HL-60/S4 treated with retinoic acid at 250 ng/mL for 4 days and 3 days (cell line): ENCODE measurements around the gene DDX27.

ENCODE experiments used
- in situ Hi-C: fragments of 300-500 bp; cut with MboI; formaldehyde crosslinking; loops from 2 replicates; pipeline ENCODE4 v1.7.0; 2022; ENCODE audit warnings: low sequenced_read_pairs

The DDX27 gene

DNA sequence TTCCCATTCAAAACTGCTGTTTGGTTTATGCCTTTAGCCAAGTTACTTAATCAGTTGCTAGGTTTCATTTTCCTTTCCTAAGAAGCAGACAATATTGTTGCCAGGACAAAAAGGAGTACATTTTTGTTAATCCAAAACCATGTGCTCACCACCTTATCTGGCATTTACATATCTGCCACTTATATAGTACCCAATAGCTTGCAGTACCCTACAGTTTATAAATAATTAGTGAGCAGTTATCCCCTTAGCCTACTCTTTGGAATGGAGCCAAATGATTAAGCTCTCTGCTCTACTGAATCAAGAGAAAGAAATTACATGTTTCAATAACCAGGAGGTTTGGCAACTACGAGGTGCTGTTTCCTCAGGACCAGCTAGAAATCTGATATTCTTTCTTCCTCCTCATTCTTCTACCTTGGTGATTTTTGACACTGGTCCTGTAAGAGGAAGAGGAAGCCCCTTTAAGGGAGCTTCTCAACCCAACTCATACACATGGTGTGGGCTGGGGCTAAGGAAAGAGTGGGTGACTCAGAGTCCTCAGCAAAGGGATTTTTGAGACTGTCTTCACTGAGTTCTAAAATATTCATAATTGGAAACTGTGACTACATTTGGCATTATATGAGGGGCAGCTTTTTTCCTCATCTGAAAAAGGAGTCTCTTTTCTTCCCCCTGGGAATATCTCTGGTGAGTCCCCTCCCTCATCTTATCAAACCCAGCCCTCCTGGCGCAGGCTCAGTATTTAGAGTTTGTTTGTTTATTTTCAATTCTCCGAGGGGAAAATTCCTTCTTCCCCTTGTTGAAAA is 57.1 kb downstream of the DDX27 start:
- in situ Hi-C loops: no loop called here

- in situ Hi-C loops: no loop called here
Observed at GRCh38 chr20:49276961-49277785, 58.0 kb downstream of the DDX27 start.

GRCh38 chr20:49277786-49278035 is 58.5 kb downstream of the DDX27 start:
- in situ Hi-C loops: no loop called here

- in situ Hi-C loops: no loop called here
Observed at GRCh38 chr20:49278036-49278817, 59.0 kb downstream of the DDX27 start, which contains the start of gene ZNFX1. Gene ZNFX1, minus strand, starts transcription at chr20:49278057. Its CDS starts 2,218 bp downstream, at chr20:49275839.

DNA sequence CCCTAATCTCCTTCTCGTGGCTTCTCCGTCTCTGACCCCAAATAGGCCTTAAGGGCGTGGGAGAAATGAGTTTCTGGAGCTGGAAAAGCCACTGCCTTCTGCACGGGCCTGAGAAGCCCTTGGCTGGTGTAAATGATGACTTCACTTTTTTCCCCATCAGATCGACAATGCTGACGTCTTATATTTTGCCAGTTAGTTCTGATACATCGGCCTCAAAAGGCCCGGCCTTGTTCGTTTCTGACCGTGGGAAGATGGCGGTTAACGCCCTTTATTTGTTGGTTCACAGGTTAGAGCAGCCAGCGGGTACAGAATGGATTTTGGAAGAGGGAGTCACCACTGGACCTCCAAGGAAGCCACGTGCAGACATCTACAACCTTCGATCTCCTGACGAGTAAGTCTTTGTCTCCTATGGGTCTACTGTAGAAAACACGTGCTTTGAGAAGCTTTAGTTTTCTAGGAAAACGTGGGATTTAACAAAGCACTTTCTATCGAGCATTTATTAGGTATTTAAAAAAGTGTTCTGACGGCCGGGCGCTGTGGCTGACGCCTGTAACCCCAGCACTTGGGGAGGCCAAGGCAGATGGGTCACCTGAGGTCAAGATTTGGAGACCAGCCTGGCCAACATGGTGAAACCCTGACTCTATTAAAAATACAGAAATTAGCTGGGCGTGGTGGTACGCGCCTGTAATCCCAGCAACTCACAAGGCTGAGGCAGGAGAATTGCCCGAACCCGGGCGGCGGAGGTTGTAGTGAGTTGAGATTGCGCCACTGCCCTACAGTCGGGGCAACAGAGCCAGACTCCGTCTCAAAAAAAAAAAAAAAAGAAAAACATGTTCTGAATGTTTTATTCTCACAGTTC is 59.8 kb downstream of the DDX27 start:
- in situ Hi-C loops: no loop called here

GRCh38 chr20:49279677-49280462 is 60.7 kb downstream of the DDX27 start:
- in situ Hi-C loops: no loop called here

DNA sequence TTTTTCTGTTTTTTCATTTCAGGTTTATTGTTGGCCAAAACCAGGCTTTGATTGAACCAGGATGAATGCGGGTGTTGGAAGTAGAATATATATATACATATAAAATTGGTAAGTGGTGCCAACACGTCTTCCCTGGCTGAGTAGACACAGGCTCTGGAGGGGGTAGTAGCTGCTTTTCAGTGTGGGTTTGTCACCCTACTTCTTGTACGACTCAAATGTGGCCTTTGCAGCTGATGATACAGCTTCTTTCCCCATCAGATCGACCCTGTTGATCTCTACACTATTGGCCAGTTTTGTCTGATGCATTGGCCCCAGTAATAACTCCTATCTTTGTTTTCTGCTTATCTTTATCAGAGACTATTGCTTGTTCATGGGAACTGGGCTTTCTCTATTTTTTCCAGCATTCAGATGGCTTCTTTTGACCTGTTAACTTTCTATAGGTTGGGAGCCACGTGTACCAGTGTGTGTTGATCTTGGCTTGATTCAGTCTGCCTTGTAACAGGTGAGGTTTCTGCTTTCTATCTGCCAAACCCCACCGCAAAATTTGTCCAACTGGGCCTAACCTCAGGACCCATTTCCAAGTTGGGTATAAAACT is 61.3 kb downstream of the DDX27 start:
- in situ Hi-C loops: no loop called here

DNA sequence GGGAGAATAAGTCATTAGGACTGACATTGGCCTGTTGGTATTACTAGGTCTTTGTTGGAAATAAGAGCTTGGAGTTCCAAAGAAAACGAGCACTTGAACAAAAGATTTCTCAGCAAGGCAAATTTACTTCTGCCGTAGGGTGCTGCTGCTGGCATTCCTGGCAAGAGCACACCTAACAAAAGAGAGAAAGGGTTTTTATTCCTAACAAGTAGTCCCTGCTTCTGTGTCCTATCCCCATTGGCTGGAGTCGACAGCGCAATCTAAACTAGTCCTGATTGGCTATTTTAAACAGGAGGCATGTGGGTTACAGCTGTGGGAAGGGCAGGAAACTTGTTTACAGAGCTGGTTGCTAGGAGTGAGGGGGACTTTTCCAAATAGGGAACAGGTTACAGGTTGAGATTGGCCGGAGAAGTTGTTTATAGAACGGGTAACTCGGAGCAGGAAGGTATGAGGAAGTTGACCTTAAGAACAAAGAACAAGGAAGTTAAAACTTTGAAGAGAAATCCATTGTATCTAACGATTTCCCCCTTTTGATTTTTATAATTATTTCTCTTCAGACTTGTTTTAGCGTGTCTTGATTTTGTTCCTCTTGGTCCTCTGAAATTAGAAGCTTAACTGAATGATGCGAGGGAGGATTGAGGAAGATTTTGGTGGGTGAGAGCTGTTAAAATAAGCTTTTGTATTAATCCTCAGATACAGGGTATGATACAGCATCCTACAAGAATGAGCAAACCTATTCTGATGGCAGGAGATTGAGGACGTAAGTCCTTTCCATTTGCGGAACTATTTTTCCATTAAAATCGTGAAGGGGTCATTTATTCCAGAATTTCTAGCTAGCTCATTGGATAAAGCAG is 62.1 kb downstream of the DDX27 start:
- in situ Hi-C loops: no loop called here

DNA sequence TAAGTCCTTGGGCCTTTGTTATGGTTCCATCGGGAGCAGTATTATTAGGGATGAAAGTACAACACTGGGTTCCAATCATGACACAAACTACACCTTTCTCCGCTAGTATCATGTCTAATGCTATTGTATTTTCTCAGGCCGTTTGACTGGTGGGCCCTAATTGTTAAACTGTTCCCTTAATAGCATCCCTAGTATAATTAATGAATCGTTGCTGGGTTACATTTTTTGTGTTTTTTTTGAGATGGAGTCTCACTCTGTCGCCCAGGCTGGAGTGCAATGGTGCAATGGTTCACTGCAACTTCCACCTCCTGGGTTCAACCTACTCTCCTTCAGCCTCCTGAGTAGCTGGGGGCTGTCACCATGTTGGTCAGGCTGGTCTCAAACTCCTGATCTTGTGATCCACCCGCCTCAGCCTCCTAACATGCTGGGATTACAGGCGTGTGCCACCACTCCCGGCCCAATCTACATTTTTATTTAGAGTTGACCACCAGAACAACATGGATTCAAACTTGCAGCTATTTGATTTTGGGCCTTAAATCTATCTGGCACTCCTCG is 62.8 kb downstream of the DDX27 start:
- in situ Hi-C loops: no loop called here

- in situ Hi-C loops: no loop called here
Observed at GRCh38 chr20:49282584-49283171, 63.5 kb downstream of the DDX27 start.

DNA sequence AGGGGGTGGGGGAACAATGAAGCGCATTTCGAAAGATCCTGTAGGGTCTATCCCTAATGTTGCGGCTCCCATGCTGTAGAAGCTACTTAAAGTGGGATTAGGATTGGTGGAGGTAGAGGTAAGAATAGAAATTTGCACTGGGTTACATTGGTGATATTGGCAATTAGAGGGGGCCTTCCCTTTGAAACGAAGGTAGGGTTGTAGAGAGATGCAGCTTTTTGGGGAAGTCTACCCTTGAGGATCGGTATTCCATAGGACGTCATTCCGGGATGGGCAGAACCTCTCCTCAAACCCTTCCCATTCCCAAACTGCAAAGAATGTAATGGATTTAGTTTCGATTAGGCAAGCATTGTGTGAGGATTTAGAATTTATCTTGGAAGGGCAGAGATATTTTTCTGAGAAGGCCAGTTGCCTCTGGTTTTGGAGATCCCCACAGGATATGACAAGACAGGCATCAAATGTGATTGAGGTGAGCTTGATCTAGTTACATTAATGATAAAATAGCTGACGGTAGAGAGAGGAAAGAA is 64.0 kb downstream of the DDX27 start:
- in situ Hi-C loops: no loop called here

DNA sequence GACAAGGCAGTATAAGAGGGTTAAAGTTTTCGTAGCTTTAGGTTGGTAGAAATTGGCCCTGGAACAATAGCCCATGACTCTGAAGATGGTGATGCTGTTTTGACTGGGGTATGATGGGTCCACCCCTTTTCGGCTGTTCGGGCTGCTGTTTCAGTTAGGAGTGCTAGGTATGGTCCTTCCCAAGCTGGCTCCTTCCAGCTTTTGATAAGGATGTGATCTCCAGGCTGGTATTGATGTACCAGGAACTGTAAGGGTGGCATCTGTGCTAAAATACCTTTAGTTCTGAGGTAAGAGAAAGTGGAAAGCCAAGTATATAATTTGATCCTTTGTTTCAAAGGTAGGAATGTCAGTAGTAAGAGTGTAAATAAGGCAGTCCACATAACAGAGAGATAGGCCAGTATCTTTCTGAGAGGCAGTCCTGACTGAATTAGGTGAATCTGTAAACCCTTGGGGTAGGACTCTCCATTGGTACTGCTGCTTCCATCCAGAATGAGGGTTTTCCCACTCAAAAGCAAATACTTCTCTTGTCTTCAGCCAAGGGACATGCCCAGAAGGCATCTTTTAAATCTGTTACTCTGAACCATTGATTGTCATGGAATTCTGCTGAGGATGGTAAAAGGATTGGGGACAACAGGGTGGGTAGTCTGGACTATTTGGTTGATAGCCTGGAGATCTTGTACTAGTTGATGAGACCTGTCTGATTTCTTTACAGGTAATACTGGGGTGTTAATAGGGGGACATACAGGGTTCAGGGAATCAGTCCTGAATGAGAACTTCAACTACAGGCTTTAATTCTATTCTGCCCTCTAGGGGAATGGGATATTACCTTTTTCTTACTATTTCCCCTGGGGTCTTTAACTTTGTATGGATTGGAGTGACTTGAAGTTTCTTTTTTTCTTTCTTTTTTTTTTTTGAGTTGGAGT is 64.7 kb downstream of the DDX27 start:
- in situ Hi-C loops: no loop called here

GRCh38 chr20:49284818-49285217 is 65.6 kb downstream of the DDX27 start:
- in situ Hi-C loops: no loop called here

- in situ Hi-C loops: no loop called here
Observed at GRCh38 chr20:49285233-49285668, 66.0 kb downstream of the DDX27 start.

GRCh38 chr20:49285813-49286494 is 66.7 kb downstream of the DDX27 start:
- in situ Hi-C loops: no loop called here
